GM12873 (cell line): ENCODE results near the gene BMP5.

Experiments
- TF ChIP-seq, protein P1 (sequence below): IDR thresholded peaks from 2 replicates; pipeline ENCODE4 v1.5.1; 2012; ENCODE audit warnings: low read depth, mild to moderate bottlenecking, moderate library complexity, low read length, control low read depth; ENCODE audit not compliant: insufficient read depth; ENCODE audit errors: missing control alignments

Gene BMP5

DNA sequence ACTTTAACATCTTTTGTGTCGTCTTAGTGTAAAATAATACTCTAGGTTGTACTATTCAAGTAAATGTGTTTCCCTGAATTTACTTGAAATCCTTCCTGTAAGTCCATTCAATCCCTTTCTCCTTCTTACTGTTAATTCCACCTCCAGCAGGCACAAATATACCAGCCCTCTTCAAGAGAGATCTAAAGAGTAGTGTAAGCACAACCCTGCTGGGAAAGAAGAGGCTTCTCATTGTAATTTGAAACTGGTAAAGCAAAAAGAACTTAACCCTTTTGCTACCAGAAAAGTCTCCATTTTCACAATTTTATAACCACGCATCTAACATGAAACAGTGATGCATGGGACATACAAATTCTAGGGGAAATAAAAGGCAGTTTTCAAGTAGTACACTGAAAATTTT lies at the start of gene BMP5:
Gene BMP5 (minus strand): TSS at position 191 of the 400 bp plus-strand sequence. CDS start 725 bp downstream, outside the sequence.
- TF ChIP-seq, protein P1, sequence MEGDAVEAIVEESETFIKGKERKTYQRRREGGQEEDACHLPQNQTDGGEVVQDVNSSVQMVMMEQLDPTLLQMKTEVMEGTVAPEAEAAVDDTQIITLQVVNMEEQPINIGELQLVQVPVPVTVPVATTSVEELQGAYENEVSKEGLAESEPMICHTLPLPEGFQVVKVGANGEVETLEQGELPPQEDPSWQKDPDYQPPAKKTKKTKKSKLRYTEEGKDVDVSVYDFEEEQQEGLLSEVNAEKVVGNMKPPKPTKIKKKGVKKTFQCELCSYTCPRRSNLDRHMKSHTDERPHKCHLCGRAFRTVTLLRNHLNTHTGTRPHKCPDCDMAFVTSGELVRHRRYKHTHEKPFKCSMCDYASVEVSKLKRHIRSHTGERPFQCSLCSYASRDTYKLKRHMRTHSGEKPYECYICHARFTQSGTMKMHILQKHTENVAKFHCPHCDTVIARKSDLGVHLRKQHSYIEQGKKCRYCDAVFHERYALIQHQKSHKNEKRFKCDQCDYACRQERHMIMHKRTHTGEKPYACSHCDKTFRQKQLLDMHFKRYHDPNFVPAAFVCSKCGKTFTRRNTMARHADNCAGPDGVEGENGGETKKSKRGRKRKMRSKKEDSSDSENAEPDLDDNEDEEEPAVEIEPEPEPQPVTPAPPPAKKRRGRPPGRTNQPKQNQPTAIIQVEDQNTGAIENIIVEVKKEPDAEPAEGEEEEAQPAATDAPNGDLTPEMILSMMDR: no peak

DNA sequence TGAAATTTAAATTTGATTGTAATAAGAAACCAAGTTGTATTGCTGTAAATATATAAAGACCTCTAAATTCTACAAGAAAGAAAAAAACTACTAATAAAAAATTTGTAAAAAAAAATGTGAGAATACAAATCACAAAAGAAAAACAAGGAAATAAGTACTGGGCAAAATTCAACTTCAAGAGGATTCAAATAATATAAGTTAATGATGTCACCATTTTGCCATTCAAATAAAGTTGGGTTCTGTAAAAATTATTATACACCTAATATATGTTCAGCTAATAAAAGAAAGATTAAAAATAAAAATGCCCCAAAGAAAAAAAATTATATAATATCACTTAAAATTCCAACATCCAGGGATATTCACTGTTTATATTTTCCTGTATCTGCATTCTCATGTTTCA lies 47.0 kb upstream of the BMP5 start:
- TF ChIP-seq, protein P1: no peak

DNA sequence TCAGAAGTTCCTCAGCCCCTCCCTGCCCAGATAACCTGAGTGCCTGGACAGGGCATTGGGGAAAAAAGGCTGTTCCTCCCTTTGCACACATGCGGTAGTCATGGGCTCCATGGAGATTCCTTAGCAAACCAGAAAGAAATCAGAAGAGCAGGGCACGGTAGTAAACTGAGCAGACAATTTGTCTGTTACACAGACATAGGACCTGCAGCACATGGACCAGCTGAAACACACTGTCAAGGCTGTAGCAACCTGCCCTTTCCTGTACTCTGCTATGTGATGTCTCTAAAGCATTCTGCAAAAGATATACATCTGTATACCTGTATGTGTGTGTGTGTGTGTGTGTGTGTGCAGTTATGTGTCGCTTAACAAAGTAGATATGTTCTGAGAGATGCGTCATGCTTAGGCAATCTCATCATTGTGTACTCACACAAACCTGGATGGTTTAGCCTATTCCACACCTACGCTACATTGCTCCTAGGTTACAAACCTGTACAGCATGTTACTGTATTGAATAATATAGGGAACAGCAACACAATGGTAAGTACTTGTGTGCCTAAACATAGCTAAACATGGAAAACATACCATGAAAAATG lies 44.4 kb upstream of the BMP5 start:
- TF ChIP-seq, protein P1: no peak

DNA sequence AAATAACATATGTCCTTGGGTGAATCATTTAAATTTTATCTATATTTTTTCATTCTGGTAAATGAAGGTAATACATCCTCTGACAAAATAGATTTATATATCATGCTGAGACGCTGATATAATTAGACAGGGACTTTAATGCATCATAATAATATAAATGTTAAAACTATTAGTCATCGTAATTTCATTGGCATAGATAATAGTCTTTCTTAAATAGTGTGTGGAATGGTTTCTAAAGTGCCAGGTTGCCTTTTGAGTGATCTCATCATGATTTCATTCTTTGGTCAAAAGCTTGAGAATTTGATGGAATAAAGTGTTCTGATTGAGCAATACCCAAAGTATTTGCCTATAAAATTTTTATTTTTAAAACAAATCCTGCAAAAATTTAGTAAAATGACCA lies 43.2 kb upstream of the BMP5 start:
- TF ChIP-seq, protein P1: no peak

DNA sequence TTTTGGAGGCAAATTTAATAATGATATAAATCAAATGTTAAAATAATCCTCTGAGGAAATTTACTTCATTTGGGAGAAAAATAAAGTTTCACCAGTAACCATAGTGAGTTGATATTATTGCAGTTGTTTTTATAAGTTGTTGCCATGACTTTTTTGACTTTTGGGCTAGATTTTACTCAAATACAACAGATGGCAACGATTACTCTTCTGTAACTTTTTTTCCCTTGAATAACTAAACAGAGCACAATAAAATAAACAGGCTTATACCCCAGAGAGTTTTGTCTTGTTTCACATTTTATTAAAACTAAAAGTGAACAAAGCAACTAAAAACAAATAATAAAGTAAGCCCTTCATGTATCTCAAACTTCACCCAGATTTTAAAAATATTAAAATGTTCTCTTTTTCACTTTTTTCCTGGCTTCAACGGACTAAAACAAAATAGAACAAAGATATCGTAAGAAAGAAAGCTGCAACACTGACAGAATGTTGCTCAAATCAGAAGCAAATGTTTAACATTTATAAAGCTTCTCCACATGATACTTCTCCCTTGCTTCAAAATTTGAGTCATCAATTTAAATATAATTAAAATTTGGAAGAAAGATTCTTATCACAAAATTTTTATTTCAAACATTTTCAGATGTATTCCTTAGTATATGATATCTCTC lies 42.5 kb upstream of the BMP5 start:
- TF ChIP-seq, protein P1: no peak

DNA sequence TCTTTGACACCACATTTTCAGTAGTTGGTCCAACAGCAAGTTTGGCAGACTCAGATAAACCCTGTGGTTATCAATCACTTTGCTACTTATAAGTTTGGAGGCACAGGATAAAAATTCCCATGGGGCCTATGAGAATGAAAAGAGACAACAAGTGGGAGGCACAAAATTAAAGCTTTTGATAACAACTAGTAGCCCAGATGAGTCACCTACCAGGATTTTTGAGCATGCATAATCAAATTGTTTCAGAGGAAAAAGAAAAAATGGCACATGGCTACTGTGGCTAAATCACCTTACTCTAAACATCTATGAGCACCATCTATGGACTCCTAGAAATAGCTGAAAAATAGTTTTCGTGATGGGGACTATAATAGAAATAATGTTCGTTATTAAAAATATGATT lies 40.8 kb upstream of the BMP5 start:
- TF ChIP-seq, protein P1: no peak

DNA sequence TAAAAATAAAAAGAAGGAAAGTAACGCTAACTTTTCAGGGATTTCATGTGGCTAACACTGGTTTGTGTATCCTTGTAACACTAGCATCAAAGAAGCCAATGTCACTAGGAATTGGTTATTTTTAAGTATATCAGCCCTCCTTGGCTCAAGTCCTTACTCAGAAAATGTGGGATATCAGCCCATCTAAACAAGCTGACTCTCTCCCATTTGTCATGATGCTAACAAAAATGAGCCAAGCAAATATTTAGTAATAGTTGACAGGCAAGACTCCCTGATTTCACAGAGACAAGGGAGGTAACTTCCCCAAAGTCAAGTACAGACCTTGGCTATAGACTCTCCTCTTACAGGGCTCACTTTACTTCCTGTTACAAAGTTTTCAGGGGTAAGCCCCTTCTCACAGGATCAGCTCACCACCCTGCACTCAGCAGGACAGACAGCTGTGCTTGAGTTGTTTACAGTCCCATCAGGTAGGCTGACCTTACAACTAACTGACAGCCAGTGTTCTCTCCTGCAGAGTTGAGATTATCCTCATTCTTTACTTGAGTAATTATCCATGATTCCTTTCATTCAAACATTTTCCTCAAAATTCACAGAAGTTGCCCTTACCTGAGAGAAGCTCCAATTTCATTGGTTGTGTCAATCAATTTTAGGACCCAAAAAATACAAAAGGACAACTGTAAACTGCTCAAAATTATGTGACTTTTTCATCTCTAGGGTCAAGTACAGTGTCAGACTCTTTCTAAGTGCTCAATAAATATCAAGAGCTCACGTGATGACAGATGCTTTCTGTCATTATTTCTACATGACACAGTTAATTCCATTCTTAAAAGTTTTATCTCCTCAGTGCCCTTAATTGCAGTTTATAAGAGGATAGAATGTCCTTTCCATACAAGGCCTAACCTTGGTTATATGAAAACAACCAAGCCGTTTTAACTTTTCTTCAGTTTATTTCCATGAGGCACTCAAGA lies 38.1 kb upstream of the BMP5 start:
- TF ChIP-seq, protein P1: no peak
